Endodermal cell (in vitro differentiated cells): ENCODE results near the gene GLT1D1. TPM values are rescaled to one million over a fixed set of nuclear protein-coding genes. Genes with fewer than 3 reads are reported as not detected.

Experiments used
- DNase-seq: peaks from one replicate; pipeline ENCODE4 v3.0.0-alpha.2; 2017
- H3K27ac ChIP-seq: 2 replicates; pipeline ENCODE4 v1.5.1; 2013; ENCODE audit warnings: mild to moderate bottlenecking, low read depth, low read length, moderate library complexity
- H3K27me3 ChIP-seq: 2 replicates; pipeline ENCODE4 v1.6.1; 2013; ENCODE audit warnings: mild to moderate bottlenecking, low read length, moderate library complexity; ENCODE audit not compliant: insufficient read depth, control insufficient read depth, poor library complexity, severe bottlenecking
- H3K36me3 ChIP-seq: 2 replicates; pipeline ENCODE4 v1.7.0; 2013; ENCODE audit warnings: mild to moderate bottlenecking, low read length, moderate library complexity; ENCODE audit not compliant: control insufficient read depth, insufficient read depth
- H3K4me1 ChIP-seq: one replicate; pipeline ENCODE4 v1.7.0; 2013; ENCODE audit warnings: low read length; ENCODE audit not compliant: control insufficient read depth, insufficient read depth
- H3K4me3 ChIP-seq: 2 replicates; pipeline ENCODE4 v1.5.1; 2013; ENCODE audit warnings: mild to moderate bottlenecking, low read length, moderate library complexity
- H3K9ac ChIP-seq: 2 replicates; pipeline ENCODE4 v1.6.1; 2013; ENCODE audit warnings: mild to moderate bottlenecking, low read length, moderate library complexity; ENCODE audit not compliant: poor library complexity, severe bottlenecking; ENCODE audit errors: extremely low read depth
- H3K9me3 ChIP-seq: 2 replicates; pipeline ENCODE4 v1.6.1; 2013; ENCODE audit warnings: mild to moderate bottlenecking, low read length, moderate library complexity; ENCODE audit not compliant: control insufficient read depth
- H3K27ac Mint-ChIP-seq: 2 replicates; pipeline ENCODE4 v1.8.0; 2020; ENCODE audit warnings: mixed read lengths
- H3K27me3 Mint-ChIP-seq: 2 replicates; pipeline ENCODE4 v1.8.0; 2021; ENCODE audit warnings: mild to moderate bottlenecking, mixed read lengths; ENCODE audit not compliant: insufficient read depth
- H3K36me3 Mint-ChIP-seq: 2 replicates; pipeline ENCODE4 v1.8.0; 2020; ENCODE audit warnings: low read depth, mixed read lengths
- H3K4me1 Mint-ChIP-seq: 2 replicates; pipeline ENCODE4 v1.8.0; 2020; ENCODE audit warnings: mixed read lengths
- H3K4me3 Mint-ChIP-seq: 2 replicates; pipeline ENCODE4 v1.8.0; 2020; ENCODE audit warnings: mild to moderate bottlenecking, moderate library complexity, mixed read lengths
- H3K9me3 Mint-ChIP-seq: 2 replicates; pipeline ENCODE4 v1.8.0; 2020; ENCODE audit warnings: mild to moderate bottlenecking, mixed read lengths
- WGBS, 2 experiments: methylation state at CpG; one replicate each; pipeline versions ENCODE4 v1.1.5 to v1.1.7; 2013; ENCODE audit warnings: missing lambda C conversion rate in 2 of 2, mixed read lengths in 1 of 2; ENCODE audit not compliant: insufficient coverage in 1 of 2, insufficient read length in 1 of 2; 5-methylcytosine and 5-hydroxymethylcytosine counted together
- total RNA-seq, 2 donors: library from RNA; stranded (reverse); fragmentation: NEBNext Ultra II Directional in 1 of 2; extraction: Animal tissue kit (Norgen Biotek cat#: 25700) in 1 of 2; gene quantifications; 2 replicates in 1 of 2; 3 replicates in 1 of 2; pipeline ENCODE4 v1.2.1, GENCODE V29; 2021
- TF ChIP-seq, protein P1 (sequence below): fragments of 200-600 bp; sonication (generic); conservative IDR thresholded peaks from 2 replicates; pipeline ENCODE4 v1.5.0; 2021; ENCODE audit warnings: antibody characterized with exemption, mild to moderate bottlenecking

The GLT1D1 gene
- total RNA-seq, 2 donors from 2014 or later: 23.8 to 25.4 TPM

DNA sequence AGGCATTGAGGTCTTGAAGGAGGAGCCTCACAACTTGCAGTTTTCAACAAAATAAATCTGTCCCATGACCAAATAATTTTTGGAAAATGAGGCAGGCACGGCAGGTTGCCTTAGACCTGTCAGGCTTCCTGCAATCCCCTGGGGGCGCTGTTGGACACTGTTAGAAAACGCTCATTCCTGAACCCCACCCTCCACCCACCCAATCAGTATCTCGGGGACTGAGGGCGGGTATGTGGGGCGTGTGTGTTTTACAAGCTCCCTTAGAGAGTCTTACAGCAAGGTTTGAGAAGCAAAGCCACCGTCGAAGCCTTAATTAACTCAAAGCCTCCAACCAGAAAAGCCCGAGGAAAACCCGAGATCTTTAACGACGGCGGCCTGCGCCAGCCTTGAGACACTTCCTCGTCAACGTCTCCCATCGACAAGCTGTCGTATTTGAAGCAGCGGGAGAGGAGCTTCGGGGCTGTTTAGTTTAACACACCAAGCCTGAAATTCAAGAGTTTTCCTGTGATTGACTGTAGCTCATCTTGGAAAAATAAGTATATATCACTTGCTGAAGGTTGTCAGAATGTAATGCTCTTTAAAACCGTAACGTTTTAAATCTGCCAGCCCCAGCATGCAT is 123.0 kb downstream of the GLT1D1 start:
- DNase-seq: peak; percentile 95
- H3K36me3 Mint-ChIP-seq: peaks cover 4% of the 10 kb centered on the region
- H3K27me3 Mint-ChIP-seq: peaks cover 14% of the 10 kb centered on the region
- no peak overlapping the region for H3K27ac Mint-ChIP-seq
- no peaks in the 10 kb centered on the region for H3K36me3 ChIP-seq
- H3K4me1 Mint-ChIP-seq: peaks cover 21% of the 10 kb centered on the region
- TF ChIP-seq, protein P1, sequence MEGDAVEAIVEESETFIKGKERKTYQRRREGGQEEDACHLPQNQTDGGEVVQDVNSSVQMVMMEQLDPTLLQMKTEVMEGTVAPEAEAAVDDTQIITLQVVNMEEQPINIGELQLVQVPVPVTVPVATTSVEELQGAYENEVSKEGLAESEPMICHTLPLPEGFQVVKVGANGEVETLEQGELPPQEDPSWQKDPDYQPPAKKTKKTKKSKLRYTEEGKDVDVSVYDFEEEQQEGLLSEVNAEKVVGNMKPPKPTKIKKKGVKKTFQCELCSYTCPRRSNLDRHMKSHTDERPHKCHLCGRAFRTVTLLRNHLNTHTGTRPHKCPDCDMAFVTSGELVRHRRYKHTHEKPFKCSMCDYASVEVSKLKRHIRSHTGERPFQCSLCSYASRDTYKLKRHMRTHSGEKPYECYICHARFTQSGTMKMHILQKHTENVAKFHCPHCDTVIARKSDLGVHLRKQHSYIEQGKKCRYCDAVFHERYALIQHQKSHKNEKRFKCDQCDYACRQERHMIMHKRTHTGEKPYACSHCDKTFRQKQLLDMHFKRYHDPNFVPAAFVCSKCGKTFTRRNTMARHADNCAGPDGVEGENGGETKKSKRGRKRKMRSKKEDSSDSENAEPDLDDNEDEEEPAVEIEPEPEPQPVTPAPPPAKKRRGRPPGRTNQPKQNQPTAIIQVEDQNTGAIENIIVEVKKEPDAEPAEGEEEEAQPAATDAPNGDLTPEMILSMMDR: peak; percentile 90
- H3K9me3 ChIP-seq: no peaks in the 10 kb centered on the region
- WGBS, 2 experiments: 51 to 57% methylated on average over 12 to 22 of the region's 22 CpGs
- peak overlapping the region; percentile 44 for H3K4me3 Mint-ChIP-seq
- H3K4me1 ChIP-seq: peaks cover 7% of the 10 kb centered on the region
- H3K27ac ChIP-seq: no peak overlapping the region
- H3K27me3 ChIP-seq: no peaks in the 10 kb centered on the region
- H3K9me3 Mint-ChIP-seq: no peaks in the 10 kb centered on the region
- H3K9ac ChIP-seq: no peak overlapping the region
- H3K4me3 ChIP-seq: no peak overlapping the region

DNA sequence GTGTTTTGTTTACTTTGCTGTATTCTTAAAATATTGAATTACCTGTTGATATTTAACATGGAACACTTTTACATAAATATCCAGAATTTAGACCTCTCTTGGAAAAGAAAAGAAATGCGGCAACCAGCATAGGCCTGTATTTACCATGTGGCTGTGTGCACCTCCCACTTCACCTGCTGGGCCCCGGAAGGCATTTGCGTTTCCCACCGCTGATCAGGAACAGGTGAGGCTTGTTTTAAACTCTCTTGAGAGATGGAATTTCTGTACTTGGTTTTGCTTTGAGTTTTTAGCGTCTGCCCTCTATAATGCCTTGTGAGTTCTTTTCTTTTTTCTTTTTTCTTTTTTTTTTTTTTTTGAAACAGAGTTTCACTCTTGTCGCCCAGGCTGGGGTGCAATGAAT is 124.2 kb downstream of the GLT1D1 start:
- Histone ChIP-seq H3K27me3 (no peaks in the 10 kb centered on the region), H3K9ac (no peak overlapping the region), H3K9me3 (no peaks in the 10 kb centered on the region), H3K4me1 (peaks cover 1% of the 10 kb centered on the region), H3K36me3 (no peaks in the 10 kb centered on the region), H3K4me3 (no peak overlapping the region), H3K27ac (no peak overlapping the region)
- no peak overlapping the region for H3K27ac Mint-ChIP-seq
- TF ChIP-seq, protein P1: no peak
- WGBS, 2 experiments: 91 to 96% methylated on average over 4 to 6 of the region's 6 CpGs
- H3K4me1 Mint-ChIP-seq: peaks cover 20% of the 10 kb centered on the region
- H3K27me3 Mint-ChIP-seq: peaks cover 8% of the 10 kb centered on the region
- no peak overlapping the region for H3K4me3 Mint-ChIP-seq
- no peaks in the 10 kb centered on the region for H3K9me3 Mint-ChIP-seq
- peaks cover 4% of the 10 kb centered on the region for H3K36me3 Mint-ChIP-seq
- no peak for DNase-seq

DNA sequence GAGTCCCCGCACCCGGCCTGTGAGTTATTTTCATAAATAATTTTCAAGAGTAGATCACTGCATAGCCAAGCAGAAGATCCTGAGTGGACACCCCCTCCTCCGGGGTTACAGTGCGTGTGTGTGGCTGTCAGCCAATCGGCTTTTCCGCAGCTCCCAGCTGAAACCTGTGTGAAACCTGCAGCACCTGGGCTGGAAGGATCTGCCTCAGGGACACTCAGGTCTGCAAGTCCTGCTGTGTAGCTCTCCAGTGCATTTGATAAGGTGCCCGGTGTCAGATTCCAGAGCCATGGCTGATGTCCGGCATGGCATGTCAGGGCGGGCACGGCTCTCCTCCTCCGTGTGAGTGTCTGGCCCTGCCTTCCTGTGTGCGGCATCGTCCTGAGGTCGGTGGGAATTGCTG is 124.8 kb downstream of the GLT1D1 start:
- Mint-ChIP-seq H3K36me3 (peaks cover 8% of the 10 kb centered on the region), H3K4me1 (peaks cover 17% of the 10 kb centered on the region), H3K27me3 (peaks cover 8% of the 10 kb centered on the region), H3K27ac (no peak overlapping the region), H3K9me3 (no peaks in the 10 kb centered on the region), H3K4me3 (no peak overlapping the region)
- H3K4me1 ChIP-seq: no peaks in the 10 kb centered on the region
- no peak overlapping the region for H3K9ac ChIP-seq
- no peaks in the 10 kb centered on the region for H3K36me3 ChIP-seq
- WGBS, 2 experiments: 88 to 92% methylated on average over 9 to 14 of the region's 14 CpGs
- no peaks in the 10 kb centered on the region for H3K27me3 ChIP-seq
- no peak overlapping the region for H3K4me3 ChIP-seq
- H3K9me3 ChIP-seq: no peaks in the 10 kb centered on the region
- DNase-seq: no peak
- TF ChIP-seq, protein P1: no peak
- no peak overlapping the region for H3K27ac ChIP-seq
